ENCODE data around the gene PPM1J.
"Not testable (repeated sequence)": the region's sequence is repeated elsewhere in the genome, so short reads cannot be mapped to it uniquely, and the experiment has no call there.

Gene PPM1J

DNA sequence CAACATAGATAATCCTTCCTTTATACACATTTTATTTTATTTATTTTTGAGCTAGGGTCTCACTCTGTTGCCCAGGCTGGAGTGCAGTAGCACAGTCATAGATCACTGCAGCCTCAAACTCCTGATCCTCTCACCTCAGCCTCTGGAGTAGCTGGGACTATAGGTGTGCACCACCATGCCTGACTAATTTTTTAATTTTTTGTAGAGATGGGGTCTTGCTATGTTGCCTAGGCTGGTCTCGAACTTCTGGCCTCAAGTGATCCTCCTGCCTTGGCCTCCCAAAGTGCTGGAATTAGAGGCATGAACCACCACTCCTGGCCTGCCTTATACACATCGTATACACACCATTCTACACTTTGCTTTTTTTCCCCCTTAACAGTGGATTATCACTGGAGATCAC is 6.2 kb upstream of the PPM1J start:
- not testable (repeated sequence) for DNase-seq

DNA sequence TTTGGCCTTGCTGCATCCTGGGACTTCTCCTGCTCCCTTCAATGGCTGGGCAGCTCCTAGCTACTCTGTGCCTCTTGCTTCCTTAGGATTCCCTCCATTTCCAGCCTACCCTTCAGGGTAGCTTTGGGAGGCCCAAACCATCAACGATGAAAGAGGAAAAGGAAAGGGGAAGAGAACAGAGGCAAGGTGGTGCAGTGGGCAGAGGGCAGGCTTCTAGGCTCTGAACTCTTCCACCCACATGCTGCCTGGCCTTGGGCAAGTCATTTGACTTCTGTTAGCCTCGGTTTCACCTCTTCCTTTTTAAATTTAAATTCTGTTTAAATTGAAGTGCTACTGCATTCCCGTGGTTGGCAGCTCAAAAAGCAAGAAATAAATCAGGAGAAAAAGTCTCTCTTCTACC is 5.7 kb upstream of the PPM1J start:
- DNase-seq, result no peak

DNA sequence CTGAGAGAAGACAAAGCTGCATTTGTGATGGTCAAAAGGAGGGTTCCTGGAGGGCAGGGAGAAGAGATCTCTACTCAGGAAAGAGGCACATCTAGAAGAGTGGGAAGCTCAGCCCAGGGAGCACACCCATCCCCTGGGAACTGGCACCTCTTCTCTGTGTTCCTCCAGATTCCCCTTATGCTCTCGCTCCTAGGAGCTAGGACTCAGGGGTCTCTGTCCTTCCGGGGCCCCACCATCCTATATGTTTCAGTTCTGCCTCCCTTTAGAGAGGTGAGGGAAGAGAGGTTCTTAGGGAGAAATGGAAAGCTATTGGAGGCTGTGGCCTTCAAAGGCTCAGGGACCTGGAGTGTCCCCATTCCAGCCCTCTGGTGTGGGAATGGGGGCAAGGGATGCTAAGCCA is 4.6 kb upstream of the PPM1J start:
- no peak for DNase-seq

DNA sequence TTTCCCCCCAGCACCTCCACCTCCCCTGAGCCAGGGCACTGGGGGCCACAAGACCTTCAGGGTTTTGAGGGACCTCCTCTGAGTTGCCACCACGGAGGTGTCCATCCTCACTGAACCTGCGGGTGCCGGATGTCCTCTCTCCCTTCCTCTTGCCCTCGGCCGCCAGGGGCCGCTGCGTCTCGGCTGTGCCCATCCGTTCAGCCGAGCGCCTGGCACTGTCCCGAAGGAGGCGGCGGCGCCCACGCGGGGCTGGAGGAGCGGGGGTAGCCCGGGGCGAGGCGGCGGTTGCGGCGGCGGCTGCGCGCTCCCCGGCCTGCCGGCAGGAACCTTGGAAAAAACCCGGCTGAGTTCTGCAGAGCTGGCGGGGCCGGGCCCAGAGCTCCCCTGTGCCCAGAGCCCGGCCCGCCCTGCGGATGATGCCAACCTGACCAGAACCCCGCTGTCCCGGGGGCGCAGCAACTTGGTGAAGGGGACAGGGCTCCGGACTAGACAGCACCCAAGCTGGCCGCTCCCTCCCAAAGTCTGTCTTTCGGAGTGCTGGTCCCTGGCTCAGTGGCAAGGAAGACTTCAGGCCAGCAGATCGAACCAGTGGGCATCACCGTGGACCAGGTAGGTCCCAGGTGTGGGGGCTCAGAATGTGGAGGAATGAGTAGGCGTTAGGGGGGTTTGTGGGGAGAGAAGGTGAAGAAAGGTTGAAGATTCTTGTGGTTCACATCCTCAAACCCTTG is 3.7 kb upstream of the PPM1J start:
- peak; percentile 57 for DNase-seq

DNA sequence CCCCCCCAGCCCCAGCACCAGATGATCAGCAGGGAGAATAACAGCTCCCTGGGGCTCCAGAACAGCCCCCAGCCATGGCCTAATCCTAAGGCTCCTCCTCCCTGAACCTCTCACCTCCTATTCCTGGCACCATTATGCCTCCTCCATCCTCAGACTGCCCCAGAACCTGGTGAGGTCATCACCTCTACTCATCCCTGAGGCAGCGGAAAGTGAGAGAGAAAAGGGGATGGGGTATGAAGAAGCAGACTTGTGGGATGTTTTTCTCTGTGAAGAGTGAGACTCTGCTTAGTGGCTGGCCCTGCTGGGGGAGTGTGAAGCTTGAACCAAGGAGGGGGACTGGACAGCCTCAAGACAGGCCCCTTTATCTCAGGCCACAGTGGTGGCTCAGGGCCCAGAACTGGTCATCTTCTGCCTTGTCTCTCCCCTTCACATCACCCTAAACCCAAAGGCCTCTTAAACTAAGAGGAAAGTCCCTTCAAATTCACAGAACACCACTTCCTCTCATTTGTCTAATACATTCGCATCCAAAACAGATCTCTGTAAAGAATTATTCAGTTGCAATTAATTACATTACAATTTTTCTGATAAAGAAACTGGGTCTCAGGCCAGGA is 2.2 kb upstream of the PPM1J start:
- no peak for DNase-seq

DNA sequence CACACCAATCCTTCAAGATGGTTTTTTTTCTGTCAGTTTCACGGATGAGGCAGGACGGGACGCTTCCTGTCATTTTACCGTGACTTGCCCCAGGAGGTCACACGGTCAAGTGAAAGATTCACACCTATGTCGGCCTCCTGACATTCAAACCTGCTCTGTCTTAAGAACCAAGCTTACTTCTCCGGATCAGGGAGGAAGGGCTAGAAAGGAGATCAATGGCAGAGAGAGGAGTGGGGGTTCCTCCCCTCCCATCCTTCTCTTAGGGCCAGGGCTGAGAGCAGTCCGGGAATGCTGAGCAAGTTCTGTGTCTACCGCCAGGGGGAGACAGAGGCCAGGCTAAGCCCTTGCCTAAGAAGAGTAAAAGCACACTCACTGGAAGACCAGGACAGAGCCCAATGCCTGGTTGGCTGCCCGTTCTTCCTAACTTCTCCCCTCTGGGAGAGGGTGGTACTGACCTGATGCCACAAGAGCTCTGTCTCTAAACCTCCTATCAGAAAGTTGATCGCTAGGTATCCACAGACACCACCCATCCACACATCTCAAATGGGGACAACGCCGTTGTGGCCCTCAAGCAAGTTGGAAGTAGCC is 1.1 kb upstream of the PPM1J start:
- DNase-seq, result peak; percentile 94

DNA sequence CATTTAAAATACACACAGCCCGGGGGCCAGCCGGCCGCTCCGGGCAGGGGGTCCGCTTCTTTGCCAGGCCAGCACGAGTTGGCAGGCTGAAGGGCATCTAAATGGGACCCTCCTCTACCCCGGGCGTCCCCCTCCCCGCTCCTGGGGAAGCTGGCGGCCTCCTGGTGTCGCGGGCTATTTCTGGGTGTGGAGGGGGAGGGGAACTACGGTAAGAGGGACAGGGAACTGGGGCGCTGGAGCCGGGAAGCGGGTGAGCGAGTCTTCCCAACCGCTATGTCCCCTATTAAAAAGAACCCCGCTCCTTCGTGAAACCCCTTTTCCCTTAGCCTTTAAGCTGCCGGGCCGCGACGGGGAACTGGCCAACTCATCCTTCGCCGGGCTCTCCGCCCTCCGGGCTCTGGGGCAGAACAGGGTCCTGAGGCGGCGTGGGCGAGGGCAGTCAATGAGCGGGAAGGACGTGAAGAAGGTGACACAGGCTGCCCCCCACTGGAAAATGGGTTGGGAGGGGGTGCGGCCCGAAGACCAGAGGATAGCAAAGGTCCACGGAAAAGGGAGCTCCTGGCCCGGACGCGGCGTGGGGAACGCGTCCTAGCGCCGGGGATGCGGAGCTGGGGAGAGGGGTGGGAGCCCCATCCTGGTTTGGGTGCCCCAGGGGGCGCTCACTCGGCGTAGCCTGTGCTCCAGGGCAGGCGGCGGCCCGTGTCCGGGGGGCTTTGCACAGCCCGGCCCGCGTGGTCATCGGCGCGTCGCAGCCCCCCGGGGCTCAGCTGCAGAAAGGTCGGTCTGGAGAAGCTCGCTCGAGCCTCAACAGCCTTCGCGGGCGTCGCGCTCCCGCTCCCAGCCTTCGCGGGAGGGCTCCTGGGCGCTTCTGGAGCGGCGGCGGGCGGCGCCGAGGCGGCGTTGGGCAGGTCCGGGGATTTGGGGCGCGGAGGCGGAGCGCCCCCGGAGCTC is 544 bp downstream of the PPM1J start:
- DNase-seq, result no peak

DNA sequence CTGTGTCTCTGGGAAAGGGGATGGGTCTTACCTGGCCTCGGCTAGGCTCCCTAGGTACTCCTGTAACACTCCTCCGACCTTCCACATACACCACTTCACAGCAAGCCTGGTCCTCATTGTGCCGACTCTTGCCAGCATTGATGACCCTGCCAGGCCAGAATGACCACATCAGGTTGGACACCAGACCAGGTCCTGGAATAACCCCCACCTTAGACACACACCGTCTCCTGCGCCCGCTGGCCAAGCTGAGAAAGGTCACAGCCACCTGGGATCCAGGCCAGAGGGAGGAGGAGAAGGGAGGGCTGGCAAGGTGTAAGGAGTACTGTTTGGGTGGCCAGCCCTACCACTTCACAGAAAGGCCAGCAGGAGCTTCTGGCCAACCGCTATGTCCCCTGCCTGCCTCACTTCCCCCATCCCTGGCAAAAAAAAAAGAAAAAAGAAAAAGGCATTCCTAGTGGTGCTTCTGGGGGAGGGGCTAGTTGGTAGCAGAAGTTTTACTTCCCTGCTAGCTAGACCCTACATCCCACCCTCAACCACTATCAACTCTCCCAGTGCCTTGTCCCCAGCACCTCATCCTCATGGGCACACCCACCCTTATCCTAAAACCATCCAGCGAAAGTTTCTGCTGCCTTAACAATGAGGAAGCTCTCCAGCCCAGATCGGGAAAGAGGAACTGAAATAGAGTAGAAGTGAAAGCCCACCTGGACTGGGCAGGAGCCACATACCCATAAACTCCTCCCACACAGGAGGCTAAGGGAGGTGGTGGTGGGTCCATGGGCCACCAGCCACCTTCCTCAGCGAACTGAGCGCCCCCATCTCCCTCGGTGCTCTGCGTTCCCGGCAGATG is 1.4 kb downstream of the PPM1J start:
- DNase-seq, result no peak

DNA sequence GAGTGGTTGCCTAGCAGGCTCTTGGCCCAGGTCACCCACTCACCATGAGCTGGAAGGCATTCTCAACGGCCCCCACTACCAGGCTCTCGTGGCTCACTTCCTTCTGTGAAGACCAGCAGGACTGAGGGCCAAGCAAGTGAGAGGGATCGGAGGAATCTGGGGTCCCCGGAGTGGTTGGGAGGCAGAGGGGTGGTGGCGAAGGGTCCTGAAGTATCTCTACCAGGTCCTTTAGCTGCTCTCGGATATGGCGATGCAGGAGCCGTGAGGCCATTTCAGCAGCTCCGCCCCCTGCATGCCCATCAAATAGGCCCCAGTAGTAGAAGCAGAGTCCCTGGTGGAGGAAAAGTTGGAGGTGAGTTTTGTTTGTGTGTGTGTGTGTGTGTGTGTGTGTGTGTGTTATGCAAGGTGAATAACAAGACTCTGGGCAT is 2.4 kb downstream of the PPM1J start:
- no peak for DNase-seq

DNA sequence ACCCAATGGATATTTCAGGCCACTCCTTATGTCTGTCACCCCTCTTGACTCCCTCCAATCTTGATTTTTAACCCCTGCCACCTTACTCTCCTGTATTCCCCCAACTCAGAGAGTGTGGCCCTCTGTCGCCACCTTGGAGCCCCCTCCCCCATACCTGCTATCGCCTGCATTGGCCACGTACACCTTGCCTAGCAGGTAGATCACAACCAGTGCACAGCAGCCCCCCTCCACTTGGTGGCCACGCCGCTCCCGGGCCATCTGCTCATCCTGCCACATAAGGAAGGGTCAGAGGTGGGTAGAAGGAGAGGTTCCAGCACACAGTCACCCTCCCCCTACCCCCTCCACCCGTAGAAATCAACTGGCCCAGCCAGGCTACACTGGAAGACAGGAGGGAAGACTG is 2.9 kb downstream of the PPM1J start:
- no peak for DNase-seq

DNA sequence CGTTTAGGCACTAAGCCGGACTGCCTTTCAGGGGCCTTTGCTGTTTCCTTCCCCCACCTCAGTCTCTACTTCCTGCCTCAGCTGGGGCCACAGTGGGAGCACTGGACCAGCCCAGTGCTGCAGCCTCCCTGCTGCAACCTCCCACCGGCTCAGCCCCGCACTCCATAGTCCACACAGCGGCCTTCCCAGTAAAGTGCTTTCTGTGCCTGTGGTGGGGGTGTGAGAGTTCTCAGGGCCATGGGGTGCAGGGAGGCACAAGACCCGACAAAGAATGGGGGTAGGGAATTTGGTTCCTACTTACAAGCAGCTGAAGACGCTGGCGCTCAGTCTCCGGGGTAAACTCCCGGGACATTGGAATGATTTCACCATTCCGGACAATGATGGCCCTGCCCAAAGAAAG is 3.5 kb downstream of the PPM1J start:
- no peak for DNase-seq

DNA sequence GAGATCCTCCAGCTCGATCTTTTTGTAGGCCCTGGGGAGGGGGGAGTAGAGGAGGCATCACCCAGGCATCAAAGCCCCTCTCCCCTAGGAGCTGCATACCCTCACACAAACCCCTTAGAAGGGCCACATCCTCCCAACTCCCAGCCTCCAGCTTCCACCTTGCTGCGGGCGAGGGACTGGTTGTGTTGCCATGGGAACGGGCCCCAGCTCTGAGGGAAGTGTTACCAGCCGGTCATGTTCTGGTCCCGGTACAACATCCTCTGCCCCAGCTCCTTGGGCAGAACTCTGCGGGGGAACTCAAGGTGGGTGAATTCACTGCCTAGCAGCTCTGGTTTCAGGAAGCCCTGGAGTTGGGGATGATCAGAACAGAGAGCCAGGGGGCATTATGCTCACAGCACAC is 4.1 kb downstream of the PPM1J start:
- no peak for DNase-seq

DNA sequence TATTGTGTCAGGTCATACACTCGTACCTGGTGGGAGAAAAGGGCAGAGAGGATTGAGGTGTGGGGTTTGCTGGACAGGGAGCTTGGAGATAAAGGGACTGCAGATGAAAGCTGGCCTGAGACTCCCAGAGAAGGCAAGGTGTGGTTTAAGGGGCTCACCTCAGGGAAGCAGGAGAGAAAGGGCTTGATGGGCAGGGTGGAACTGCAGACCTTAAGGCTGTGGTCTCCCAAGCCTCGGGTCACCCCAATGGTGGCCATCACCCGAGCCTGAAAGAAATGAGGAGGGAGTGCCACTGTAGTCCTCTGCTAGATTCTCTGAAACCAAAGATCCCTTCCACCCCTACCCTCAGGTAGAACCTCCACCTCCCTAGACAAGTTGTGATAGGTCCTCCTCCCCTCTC is 4.5 kb downstream of the PPM1J start:
- no peak for DNase-seq

DNA sequence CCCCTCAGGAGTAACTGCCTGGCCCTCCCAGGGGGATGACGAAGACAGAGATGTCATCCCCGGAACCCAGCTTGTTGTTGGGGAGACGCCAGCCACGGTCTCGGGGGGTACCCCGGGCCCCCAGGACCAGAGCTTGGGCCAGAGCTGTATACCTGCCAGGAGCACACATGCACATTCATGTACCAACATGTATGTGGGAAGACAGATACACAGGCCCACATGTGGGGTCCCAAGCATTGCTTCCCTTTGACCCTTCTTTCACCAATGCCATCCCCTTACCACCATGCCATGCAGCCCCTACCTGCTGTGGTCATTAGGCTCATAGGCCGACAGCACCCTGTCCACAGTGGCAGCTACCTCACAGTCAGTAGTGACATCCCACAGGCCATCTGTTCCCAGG is 5.0 kb downstream of the PPM1J start:
- no peak for DNase-seq

DNA sequence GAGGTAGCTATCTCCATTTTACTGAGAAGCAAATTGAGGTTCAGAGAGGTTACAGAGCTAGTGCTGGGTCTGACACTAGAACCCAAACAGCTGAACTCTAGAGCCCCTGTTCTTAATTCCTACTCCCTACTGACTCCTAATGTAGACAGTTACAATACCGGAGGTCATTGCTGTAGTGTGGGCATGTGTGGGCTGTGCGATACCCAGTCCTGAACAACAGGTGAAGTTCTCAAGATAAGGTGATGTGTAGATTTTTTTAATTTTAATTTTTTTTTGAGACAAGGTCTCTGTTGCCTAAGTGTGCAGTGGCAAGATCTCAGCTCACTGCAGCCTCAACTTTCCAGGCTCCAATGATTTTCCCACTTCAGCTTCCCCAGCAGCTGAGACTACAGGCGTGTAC is 6.6 kb downstream of the PPM1J start:
- no peak for DNase-seq

DNA sequence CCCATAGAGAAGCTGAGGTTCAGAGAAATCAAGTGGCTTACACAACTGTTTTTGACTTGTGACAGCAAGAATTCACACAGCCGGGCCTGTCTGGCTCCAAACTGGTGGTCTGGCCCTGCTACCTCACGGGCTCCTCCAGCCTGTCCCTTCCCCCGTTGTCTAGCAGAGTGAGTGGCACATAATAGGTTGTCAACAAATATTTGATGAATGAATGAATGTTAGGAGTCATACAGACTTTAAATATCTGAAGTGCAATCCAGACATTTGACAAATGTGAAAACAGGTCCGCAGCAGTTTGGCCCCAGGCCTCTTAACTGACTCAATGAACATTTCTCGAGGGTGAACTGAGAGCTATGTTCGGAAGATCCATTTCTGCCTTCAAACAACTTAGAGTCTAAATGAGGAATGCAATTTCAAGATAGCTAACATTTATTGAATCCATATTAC is 7.1 kb downstream of the PPM1J start:
- DNase-seq, result no peak

DNA sequence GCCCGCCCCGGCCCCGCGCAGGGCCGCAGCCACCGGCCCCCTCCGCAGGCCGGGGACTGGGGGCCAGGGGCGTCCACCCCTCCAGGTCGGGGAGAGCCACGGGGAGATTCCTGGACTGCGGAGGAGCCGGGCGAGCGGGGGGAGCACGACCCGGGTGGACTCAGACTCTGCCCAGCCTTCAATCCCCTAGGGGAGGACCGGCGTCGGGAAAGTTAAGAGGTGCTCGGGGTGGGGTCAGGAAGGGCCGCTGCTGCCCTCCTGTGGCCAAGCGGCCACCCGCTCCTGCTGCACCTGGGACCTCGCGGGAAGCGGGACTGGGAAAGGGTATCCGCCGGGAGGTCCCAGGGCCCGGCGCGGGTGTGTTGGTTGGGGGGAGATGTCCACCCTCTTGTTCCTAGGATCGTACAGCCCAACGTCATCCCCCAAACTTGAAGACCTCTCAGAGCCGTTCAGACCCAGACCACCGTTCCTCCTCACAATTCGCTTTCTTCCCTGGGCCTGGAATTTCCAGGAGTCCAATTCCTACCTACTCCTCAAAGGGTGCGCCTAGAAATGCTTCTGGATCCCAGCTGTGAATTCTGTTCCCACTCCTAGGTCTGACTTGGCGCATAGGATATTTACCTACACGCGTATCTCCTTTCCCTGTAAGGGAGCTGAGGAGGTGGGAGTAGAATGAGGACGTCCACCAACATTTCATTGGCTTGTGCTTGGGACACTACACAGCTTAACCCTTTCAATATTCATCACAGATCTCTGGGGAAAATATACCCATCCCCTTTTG is 7.7 kb downstream of the PPM1J start:
- peak; percentile 79 for DNase-seq

DNA sequence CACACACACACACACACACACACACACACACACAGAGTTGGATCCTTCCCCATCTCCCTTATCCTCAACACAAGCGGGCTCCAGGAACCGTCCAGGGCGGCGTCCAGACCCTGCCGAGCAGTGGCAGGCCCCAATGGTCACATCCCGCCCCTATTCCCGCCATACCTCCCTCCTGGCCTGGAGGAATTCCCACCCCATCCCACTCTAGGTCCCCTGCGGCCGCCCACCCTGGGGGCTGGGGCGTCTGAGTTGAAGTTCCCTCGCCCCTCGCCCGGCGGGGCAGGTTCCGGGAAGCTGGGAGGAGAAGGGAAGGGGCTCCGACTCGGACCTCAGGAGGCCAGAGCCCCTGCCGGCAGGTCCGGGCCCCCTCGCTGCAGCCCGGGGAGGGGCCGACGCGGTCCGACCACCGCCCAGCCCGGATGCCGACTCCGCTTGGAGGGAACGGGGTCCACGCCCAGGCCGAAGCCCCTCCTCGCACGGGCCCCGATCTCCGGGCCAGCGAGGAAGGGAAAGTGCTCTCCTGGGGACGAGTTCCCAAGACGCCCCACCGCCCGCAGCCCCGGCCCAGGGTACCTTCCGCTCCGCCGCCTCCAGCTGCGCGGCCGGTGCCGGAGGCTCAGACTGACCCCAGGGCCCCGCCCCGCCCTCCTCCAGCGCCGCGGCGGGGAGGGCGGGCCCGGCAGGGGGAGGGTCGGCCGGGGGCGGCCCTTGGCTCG is 8.5 kb downstream of the PPM1J start, which contains the start of gene RHOC:
RHOC (minus strand) TSS at position 623 of the 716 bp plus-strand sequence. CDS start 3,328 bp downstream, outside the sequence.
- DNase-seq, result peak; percentile 31

DNA sequence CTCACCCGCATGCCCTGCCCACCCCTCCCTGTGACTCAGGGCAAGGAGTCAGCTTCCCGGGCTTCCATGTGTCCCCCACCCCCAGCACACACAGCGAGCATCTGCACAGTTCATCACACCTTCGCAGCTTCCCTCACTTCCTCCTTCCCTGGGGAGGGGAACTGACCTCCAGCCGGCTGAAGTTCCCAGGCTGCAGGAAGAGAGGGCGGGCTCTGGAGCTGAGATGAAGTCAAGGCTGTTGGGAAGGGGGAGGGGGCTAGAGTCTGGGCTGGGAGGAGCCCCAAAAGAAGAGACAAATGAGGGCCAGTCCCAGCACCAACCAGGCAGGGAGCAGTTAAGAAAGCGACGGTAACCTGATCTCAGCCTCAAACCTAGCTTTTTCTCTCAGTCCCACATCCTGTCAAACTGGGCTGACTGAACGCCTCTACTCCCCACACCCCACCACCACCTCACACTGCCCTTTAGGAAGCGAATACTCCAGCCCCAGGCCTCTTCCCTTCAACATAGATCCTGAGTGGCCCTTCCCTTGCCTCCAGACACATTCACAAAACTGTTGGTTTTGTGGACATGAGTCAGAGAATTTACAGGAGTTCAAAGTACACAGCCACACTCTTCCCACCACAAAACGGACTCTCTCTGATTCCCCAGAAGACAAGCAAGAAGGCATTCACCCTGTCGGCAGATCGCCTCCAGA is 10.1 kb downstream of the PPM1J start:
- DNase-seq, result peak; percentile 94

DNA sequence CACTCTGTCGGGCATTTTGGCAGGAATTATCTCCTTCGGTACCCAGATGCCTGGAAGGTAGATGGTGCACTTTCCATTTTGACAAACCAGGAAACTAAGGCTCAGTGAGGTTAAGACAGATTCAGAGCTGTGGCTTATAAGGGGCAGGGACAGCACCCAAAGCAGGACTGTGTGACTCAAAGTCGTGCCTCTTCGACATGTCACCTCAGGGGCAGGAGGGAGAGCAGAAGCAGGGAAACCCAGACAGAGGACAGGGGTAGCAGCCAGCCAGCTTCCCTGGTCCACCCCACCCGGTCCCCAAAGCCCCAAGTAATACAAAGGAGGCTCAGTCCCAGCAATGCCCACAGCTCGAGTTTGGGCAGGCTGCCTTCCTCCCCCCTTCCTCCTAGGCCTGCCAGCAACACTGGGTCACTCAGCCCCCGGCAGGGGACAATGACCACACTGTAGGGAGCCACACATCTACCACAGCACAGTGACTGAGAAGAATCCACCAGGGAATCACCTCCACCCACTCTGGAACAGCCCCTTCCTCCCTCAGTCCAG is 10.7 kb downstream of the PPM1J start:
- DNase-seq, result no peak

Measured in NCI-H510A treated with DMSO at 0.1 percent for 48 hours (cell line).